Measurements from ENCODE around the gene RNASEH1.

Gene RNASEH1

GRCh38 chr2:3558205-3559014, at the start of gene RNASEH1:
RNASEH1 (minus strand) TSS chr2:3558333; CDS start chr2:3558260, 73 bp downstream.
- Histone ChIP-seq H3K4me3 (ENCODE audit: low read length in 2 of 2) (peak within 1 kb of the TSS; percentile 67 to 78), H3K9me3 (ENCODE audit: control insufficient read depth in 2 of 2, low read length in 2 of 2) (no peaks in the 10 kb centered on the region), H3K9ac (ENCODE audit: low read depth in 1 of 2, low read length in 2 of 2) (peak within 1 kb of the TSS; percentile 90 to 94), H3K27ac (ENCODE audit: low read depth in 2 of 2, low read length in 2 of 2) (peak within 1 kb of the TSS; percentile 92 to 93), H3K4me1 (ENCODE audit: control insufficient read depth in 2 of 2, insufficient read depth in 2 of 2, low read length in 2 of 2) (peaks cover 6 to 9% of the 10 kb centered on the region in 2 donors), H3K27me3 (ENCODE audit: control insufficient read depth in 2 of 2, insufficient read depth in 2 of 2, low read length in 2 of 2) (no peaks in the 10 kb centered on the region), H3K36me3 (ENCODE audit: control insufficient read depth in 2 of 2, insufficient read depth in 2 of 2, low read length in 2 of 2) (peaks cover 15 to 18% of the 10 kb centered on the region in 2 donors)

GRCh38 chr2:3606370-3607201, 48.5 kb upstream of the RNASEH1 start:
- Histone ChIP-seq H3K9ac (ENCODE audit: low read depth in 1 of 2, low read length in 2 of 2) (no peak overlapping the region), H3K4me1 (ENCODE audit: control insufficient read depth in 2 of 2, insufficient read depth in 2 of 2, low read length in 2 of 2) (no peaks in the 10 kb centered on the region), H3K27ac (ENCODE audit: low read depth in 2 of 2, low read length in 2 of 2) (no peak overlapping the region), H3K27me3 (ENCODE audit: control insufficient read depth in 2 of 2, insufficient read depth in 2 of 2, low read length in 2 of 2) (no peaks in the 10 kb centered on the region), H3K4me3 (ENCODE audit: low read length in 2 of 2) (no peak overlapping the region), H3K9me3 (ENCODE audit: control insufficient read depth in 2 of 2, low read length in 2 of 2) (no peaks in the 10 kb centered on the region), H3K36me3 (ENCODE audit: control insufficient read depth in 2 of 2, insufficient read depth in 2 of 2, low read length in 2 of 2) (no peaks in the 10 kb centered on the region)

GRCh38 chr2:3606028-3606369, 47.9 kb upstream of the RNASEH1 start:
- no peaks in the 10 kb centered on the region for H3K4me1 ChIP-seq (ENCODE audit: control insufficient read depth in 2 of 2, insufficient read depth in 2 of 2, low read length in 2 of 2)
- no peak overlapping the region for H3K4me3 ChIP-seq (ENCODE audit: low read length in 2 of 2)
- H3K27ac ChIP-seq (ENCODE audit: low read depth in 2 of 2, low read length in 2 of 2), result no peak overlapping the region
- H3K27me3 ChIP-seq (ENCODE audit: control insufficient read depth in 2 of 2, insufficient read depth in 2 of 2, low read length in 2 of 2), result no peaks in the 10 kb centered on the region
- no peaks in the 10 kb centered on the region for H3K36me3 ChIP-seq (ENCODE audit: control insufficient read depth in 2 of 2, insufficient read depth in 2 of 2, low read length in 2 of 2)
- H3K9ac ChIP-seq (ENCODE audit: low read depth in 1 of 2, low read length in 2 of 2), result no peak overlapping the region
- no peaks in the 10 kb centered on the region for H3K9me3 ChIP-seq (ENCODE audit: control insufficient read depth in 2 of 2, low read length in 2 of 2)

- Histone ChIP-seq H3K27me3 (ENCODE audit: control insufficient read depth in 2 of 2, insufficient read depth in 2 of 2, low read length in 2 of 2) (no peaks in the 10 kb centered on the region), H3K9ac (ENCODE audit: low read depth in 1 of 2, low read length in 2 of 2) (no peak overlapping the region), H3K9me3 (ENCODE audit: control insufficient read depth in 2 of 2, low read length in 2 of 2) (no peaks in the 10 kb centered on the region), H3K27ac (ENCODE audit: low read depth in 2 of 2, low read length in 2 of 2) (no peak overlapping the region), H3K36me3 (ENCODE audit: control insufficient read depth in 2 of 2, insufficient read depth in 2 of 2, low read length in 2 of 2) (no peaks in the 10 kb centered on the region), H3K4me1 (ENCODE audit: control insufficient read depth in 2 of 2, insufficient read depth in 2 of 2, low read length in 2 of 2) (no peaks in the 10 kb centered on the region), H3K4me3 (ENCODE audit: low read length in 2 of 2) (no peak overlapping the region)
Observed at GRCh38 chr2:3604991-3605961, 47.1 kb upstream of the RNASEH1 start.

GRCh38 chr2:3604207-3604877, 46.2 kb upstream of the RNASEH1 start:
- H3K9me3 ChIP-seq (ENCODE audit: control insufficient read depth in 2 of 2, low read length in 2 of 2), result no peaks in the 10 kb centered on the region
- no peak overlapping the region for H3K27ac ChIP-seq (ENCODE audit: low read depth in 2 of 2, low read length in 2 of 2)
- H3K4me3 ChIP-seq (ENCODE audit: low read length in 2 of 2), result no peak overlapping the region
- H3K36me3 ChIP-seq (ENCODE audit: control insufficient read depth in 2 of 2, insufficient read depth in 2 of 2, low read length in 2 of 2), result no peaks in the 10 kb centered on the region
- no peaks in the 10 kb centered on the region for H3K4me1 ChIP-seq (ENCODE audit: control insufficient read depth in 2 of 2, insufficient read depth in 2 of 2, low read length in 2 of 2)
- no peak overlapping the region for H3K9ac ChIP-seq (ENCODE audit: low read depth in 1 of 2, low read length in 2 of 2)
- no peaks in the 10 kb centered on the region for H3K27me3 ChIP-seq (ENCODE audit: control insufficient read depth in 2 of 2, insufficient read depth in 2 of 2, low read length in 2 of 2)

GRCh38 chr2:3603536-3604206, 45.5 kb upstream of the RNASEH1 start:
- no peaks in the 10 kb centered on the region for H3K36me3 ChIP-seq (ENCODE audit: control insufficient read depth in 2 of 2, insufficient read depth in 2 of 2, low read length in 2 of 2)
- no peak overlapping the region for H3K9ac ChIP-seq (ENCODE audit: low read depth in 1 of 2, low read length in 2 of 2)
- H3K4me3 ChIP-seq (ENCODE audit: low read length in 2 of 2), result no peak overlapping the region
- H3K9me3 ChIP-seq (ENCODE audit: control insufficient read depth in 2 of 2, low read length in 2 of 2), result no peaks in the 10 kb centered on the region
- H3K27ac ChIP-seq (ENCODE audit: low read depth in 2 of 2, low read length in 2 of 2), result no peak overlapping the region
- H3K4me1 ChIP-seq (ENCODE audit: control insufficient read depth in 2 of 2, insufficient read depth in 2 of 2, low read length in 2 of 2), result no peaks in the 10 kb centered on the region
- no peaks in the 10 kb centered on the region for H3K27me3 ChIP-seq (ENCODE audit: control insufficient read depth in 2 of 2, insufficient read depth in 2 of 2, low read length in 2 of 2)

- no peaks in the 10 kb centered on the region for H3K36me3 ChIP-seq (ENCODE audit: control insufficient read depth in 2 of 2, insufficient read depth in 2 of 2, low read length in 2 of 2)
- H3K27me3 ChIP-seq (ENCODE audit: control insufficient read depth in 2 of 2, insufficient read depth in 2 of 2, low read length in 2 of 2), result no peaks in the 10 kb centered on the region
- no peak overlapping the region for H3K9ac ChIP-seq (ENCODE audit: low read depth in 1 of 2, low read length in 2 of 2)
- no peak overlapping the region for H3K4me3 ChIP-seq (ENCODE audit: low read length in 2 of 2)
- H3K9me3 ChIP-seq (ENCODE audit: control insufficient read depth in 2 of 2, low read length in 2 of 2), result no peaks in the 10 kb centered on the region
- H3K4me1 ChIP-seq (ENCODE audit: control insufficient read depth in 2 of 2, insufficient read depth in 2 of 2, low read length in 2 of 2), result no peaks in the 10 kb centered on the region
- no peak overlapping the region for H3K27ac ChIP-seq (ENCODE audit: low read depth in 2 of 2, low read length in 2 of 2)
Observed at GRCh38 chr2:3602553-3603339, 44.6 kb upstream of the RNASEH1 start.

GRCh38 chr2:3601561-3602271, 43.6 kb upstream of the RNASEH1 start:
- H3K4me3 ChIP-seq (ENCODE audit: low read length in 2 of 2), result no peak overlapping the region

More at GRCh38 chr2:3601561-3602271, 43.6 kb upstream of the RNASEH1 start:
- no peak overlapping the region for H3K9ac ChIP-seq (ENCODE audit: low read depth in 1 of 2, low read length in 2 of 2)
- H3K36me3 ChIP-seq (ENCODE audit: control insufficient read depth in 2 of 2, insufficient read depth in 2 of 2, low read length in 2 of 2), result no peaks in the 10 kb centered on the region
- H3K27ac ChIP-seq (ENCODE audit: low read depth in 2 of 2, low read length in 2 of 2), result no peak overlapping the region
- no peaks in the 10 kb centered on the region for H3K27me3 ChIP-seq (ENCODE audit: control insufficient read depth in 2 of 2, insufficient read depth in 2 of 2, low read length in 2 of 2)
- H3K9me3 ChIP-seq (ENCODE audit: control insufficient read depth in 2 of 2, low read length in 2 of 2), result no peaks in the 10 kb centered on the region
- H3K4me1 ChIP-seq (ENCODE audit: control insufficient read depth in 2 of 2, insufficient read depth in 2 of 2, low read length in 2 of 2), result no peaks in the 10 kb centered on the region
